Small intestine (tissue), 16 donors: ENCODE results near the gene ZBTB18. TPM values are rescaled to one million over a fixed set of nuclear protein-coding genes. Genes with fewer than 3 reads are reported as not detected.

ENCODE experiments used
- DNase-seq, 2 donors: peaks; one replicate each; pipeline versions ENCODE4 v3.0.0 to v3.0.0-alpha.2; 2013
- FAIRE-seq: peaks from 2 replicates; lab custom pipeline; 2012; peaks lifted over from hg19 to GRCh38; lab: Jason Lieb, UNC
- H3K27ac ChIP-seq, 3 donors: one replicate each; pipeline ENCODE4 v1.5.1; 2013; ENCODE audit warnings: low read length in 2 of 3, mild to moderate bottlenecking in 2 of 3, control low read depth in 1 of 3, inconsistent platforms in 1 of 3, low read depth in 1 of 3, moderate library complexity in 1 of 3
- H3K27me3 ChIP-seq, 3 donors: one replicate each; pipeline ENCODE4 v1.6.1; 2013; ENCODE audit warnings: low read length in 3 of 3, inconsistent platforms in 1 of 3; ENCODE audit not compliant: control insufficient read depth in 3 of 3, insufficient read depth in 3 of 3
- H3K36me3 ChIP-seq, 3 donors: one replicate each; pipeline ENCODE4 v1.6.1; 2013; ENCODE audit warnings: low read length in 3 of 3, inconsistent platforms in 1 of 3, low read depth in 1 of 3, mild to moderate bottlenecking in 1 of 3, moderate library complexity in 1 of 3; ENCODE audit not compliant: control insufficient read depth in 3 of 3, insufficient read depth in 2 of 3
- H3K4me1 ChIP-seq, 3 donors: one replicate each; pipeline ENCODE4 v1.6.1; 2013; ENCODE audit warnings: low read length in 2 of 3, inconsistent platforms in 1 of 3, low read depth in 1 of 3, mild to moderate bottlenecking in 1 of 3, moderate library complexity in 1 of 3; ENCODE audit not compliant: control insufficient read depth in 3 of 3, insufficient read depth in 2 of 3
- H3K4me3 ChIP-seq, 3 donors: one replicate each; pipeline ENCODE4 v1.5.1; 2013; ENCODE audit warnings: low read length in 3 of 3, control low read depth in 1 of 3, inconsistent platforms in 1 of 3, low read depth in 1 of 3, mild to moderate bottlenecking in 1 of 3, moderate library complexity in 1 of 3
- H3K9me3 ChIP-seq, 2 donors: one replicate each; pipeline ENCODE4 v1.6.1; 2013; ENCODE audit warnings: low read depth in 1 of 2, low read length in 1 of 2; ENCODE audit not compliant: control insufficient read depth in 2 of 2, insufficient read depth in 1 of 2
- WGBS, 3 donors: extraction: QIAGEN DNeasy Blood & Tissue Kit; methylation state at CpG; one replicate each; pipeline ENCODE4 v1.1.7; 2013; 5-methylcytosine and 5-hydroxymethylcytosine counted together
- long read RNA-seq, 10 donors: transcript quantifications; one replicate each; lab custom pipeline, GENCODE V29; 2026
- polyA plus RNA-seq, 4 donors: library from polyadenylated mRNA; stranded (reverse) in 3 of 4; unstranded in 1 of 4; fragments of 200-250 nt in 3 of 4; fragments of 120-200 nt in 1 of 4; gene quantifications; one replicate each; pipeline versions ENCODE4 v1.2.1 to v1.2.3, GENCODE V29; 2013
- donor health status: healthy with polysubstance abuse.
- donor health status: control.
- donor health status: control.
- donor health status: Bipolar disorder and iron deficiency.
- donor health status: healthy.

ZBTB18 gene
- polyA plus RNA-seq: 10 to 100 TPM in 3 of 4 donors, 1 to 10 TPM in 1; 6.2 to 18.4 (median 12.7) TPM
- long read RNA-seq, donor 1: 0 reads
- long read RNA-seq, donor 2, partial matches to known transcripts: 0 of 3 reads
- long read RNA-seq, donor 2, other reads (novel, unspliced or antisense): 0 of 3 reads
- long read RNA-seq, donor 3, partial matches to known transcripts: 0 of 4 reads
- long read RNA-seq, donor 3, other reads (novel, unspliced or antisense): 0 of 4 reads
- long read RNA-seq, donor 4: 0 reads
- long read RNA-seq, donor 5, partial matches to known transcripts: 0 of 1 reads
- long read RNA-seq, donor 5, other reads (novel, unspliced or antisense): 0 of 1 reads
- long read RNA-seq, donor 6, partial matches to known transcripts: 8 of 9 reads
- long read RNA-seq, donor 6, other reads (novel, unspliced or antisense): 0 of 9 reads
- long read RNA-seq, donor 7: 0 reads
- long read RNA-seq, donor 8, partial matches to known transcripts: 0 of 1 reads
- long read RNA-seq, donor 8, other reads (novel, unspliced or antisense): 0 of 1 reads
- long read RNA-seq, donor 9, partial matches to known transcripts: 0 of 1 reads
- long read RNA-seq, donor 9, other reads (novel, unspliced or antisense): 0 of 1 reads
- long read RNA-seq, donor 10, transcript ZBTB18-202 (2 exons, 3,740 nt): major isoform, 10 of 10 reads
- long read RNA-seq, donor 10, partial matches to known transcripts: 0 of 10 reads
- long read RNA-seq, donor 10, other reads (novel, unspliced or antisense): 0 of 10 reads

GRCh38 chr1:244050835-244051444, at the start of gene ZBTB18:
Gene ZBTB18, plus strand, starts transcription at chr1:244051283. Its CDS starts 149 bp downstream, at chr1:244051432.
- H3K27me3 ChIP-seq: no peaks in the 10 kb centered on the region
- DNase-seq: peak; percentile 31 to 37

GRCh38 chr1:244002721-244003120, 48.4 kb upstream of the ZBTB18 start:
- no peaks in the 10 kb centered on the region for H3K27me3 ChIP-seq
- H3K36me3 ChIP-seq: no peaks in the 10 kb centered on the region
- no peak overlapping the region for H3K27ac ChIP-seq
- no peak overlapping the region for H3K4me3 ChIP-seq
- no peak for DNase-seq
- WGBS, 3 donors: 24 to 37% (median 26%) methylated on average over 3 of the region's 3 CpGs
- no peaks in the 10 kb centered on the region for H3K9me3 ChIP-seq
- H3K4me1 ChIP-seq: no peaks in the 10 kb centered on the region
- FAIRE-seq: no peak

More at GRCh38 chr1:244050835-244051444, at the start of gene ZBTB18:
- 12 to 18% (median 15%) methylated on average over 4 of the region's 4 CpGs for WGBS, 3 donors
- H3K36me3 ChIP-seq: peaks cover 4 to 12% (median 6%) of the 10 kb centered on the region in 3 donors
- no peaks in the 10 kb centered on the region for H3K9me3 ChIP-seq
- peak within 1 kb of the TSS; percentile 81 to 97 (median 89) for H3K4me3 ChIP-seq
- peaks cover 0 to 19% (median 2%) of the 10 kb centered on the region in 3 donors for H3K4me1 ChIP-seq
- peak within 1 kb of the TSS; percentile 56 to 87 (median 77) for H3K27ac ChIP-seq
- no peak for FAIRE-seq

- DNase-seq (no peak), FAIRE-seq (no peak)
- Histone ChIP-seq H3K9me3 (no peaks in the 10 kb centered on the region), H3K4me1 (no peaks in the 10 kb centered on the region), H3K27ac (no peak overlapping the region), H3K4me3 (no peak overlapping the region), H3K36me3 (no peaks in the 10 kb centered on the region), H3K27me3 (no peaks in the 10 kb centered on the region)
- WGBS, 3 donors: 79 to 91% (median 84%) methylated on average over 3 of the region's 3 CpGs
Measured at GRCh38 chr1:244005455-244005854, 45.6 kb upstream of the ZBTB18 start.

- no peaks in the 10 kb centered on the region for H3K36me3 ChIP-seq
- FAIRE-seq: no peak
- no peak for DNase-seq
- H3K4me3 ChIP-seq: no peak overlapping the region
- H3K27me3 ChIP-seq: no peaks in the 10 kb centered on the region
- WGBS, 3 donors: 57 to 63% (median 60%) methylated on average over 3 of the region's 3 CpGs
- H3K4me1 ChIP-seq: no peaks in the 10 kb centered on the region
- no peaks in the 10 kb centered on the region for H3K9me3 ChIP-seq
- H3K27ac ChIP-seq: no peak overlapping the region
Measured at GRCh38 chr1:244006381-244006901, 44.6 kb upstream of the ZBTB18 start.

- Histone ChIP-seq H3K36me3 (no peaks in the 10 kb centered on the region), H3K9me3 (no peaks in the 10 kb centered on the region), H3K27ac (no peak overlapping the region), H3K4me3 (no peak overlapping the region), H3K27me3 (no peaks in the 10 kb centered on the region), H3K4me1 (no peaks in the 10 kb centered on the region)
- WGBS, 3 donors: 93 to 94% (median 94%) methylated on average over 5 of the region's 5 CpGs
- DNase-seq (no peak), FAIRE-seq (no peak)
Measured at GRCh38 chr1:244006961-244007360, 44.1 kb upstream of the ZBTB18 start.

DNA sequence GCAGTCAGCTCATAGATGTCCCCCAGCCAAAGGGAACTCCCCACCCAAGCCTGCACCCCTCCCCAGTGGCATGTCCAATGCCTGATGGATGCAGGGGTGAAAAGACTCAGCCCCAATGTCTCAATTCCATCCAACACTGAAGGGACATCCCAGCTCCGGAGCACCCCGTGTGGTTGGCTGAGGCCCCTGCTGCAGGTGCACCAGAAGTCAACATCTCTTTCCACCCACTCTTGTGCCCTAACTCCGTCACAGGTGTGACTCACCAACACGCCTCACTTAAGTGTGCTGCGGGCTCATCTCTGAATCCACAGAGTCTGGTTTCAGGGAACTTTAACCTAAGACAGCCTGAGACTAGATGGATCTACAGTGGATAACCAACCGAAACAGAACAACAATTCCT, 40.9 kb upstream of the ZBTB18 start:
- WGBS, 3 donors: 46 to 52% (median 48%) methylated on average over 6 of the region's 6 CpGs
- H3K36me3 ChIP-seq: no peaks in the 10 kb centered on the region
- DNase-seq (no peak), FAIRE-seq (no peak)
- H3K9me3 ChIP-seq: no peaks in the 10 kb centered on the region
- H3K4me3 ChIP-seq: no peak overlapping the region
- no peak overlapping the region for H3K27ac ChIP-seq
- no peaks in the 10 kb centered on the region for H3K27me3 ChIP-seq
- no peaks in the 10 kb centered on the region for H3K4me1 ChIP-seq

- H3K9me3 ChIP-seq: no peaks in the 10 kb centered on the region
- no peaks in the 10 kb centered on the region for H3K27me3 ChIP-seq
- DNase-seq (no peak), FAIRE-seq (no peak)
- no peak overlapping the region for H3K27ac ChIP-seq
- no peaks in the 10 kb centered on the region for H3K36me3 ChIP-seq
- WGBS, 3 donors: 50 to 51% (median 50%) methylated on average over 2 of the region's 2 CpGs
- no peak overlapping the region for H3K4me3 ChIP-seq
- no peaks in the 10 kb centered on the region for H3K4me1 ChIP-seq
Measured at GRCh38 chr1:244010703-244011123, 40.4 kb upstream of the ZBTB18 start.

DNA sequence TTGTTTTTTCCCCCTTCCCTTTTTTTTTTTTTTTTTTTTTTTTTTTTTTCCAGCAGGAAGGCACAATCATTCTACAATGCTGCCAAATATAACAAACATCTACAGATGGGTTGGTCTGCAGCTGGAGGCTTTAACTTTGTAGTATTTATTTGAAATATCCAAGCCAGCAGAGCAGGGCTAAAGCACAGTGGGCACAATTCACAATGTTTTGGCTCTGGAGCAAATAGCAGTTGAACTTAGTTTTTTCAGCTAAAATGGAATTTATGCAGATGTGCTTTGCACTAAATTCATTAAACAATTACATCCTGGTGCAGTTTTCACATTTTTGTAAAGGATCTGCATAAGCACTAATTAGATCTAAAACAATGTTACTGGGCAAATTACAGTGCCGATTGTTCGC, 39.8 kb upstream of the ZBTB18 start:
- FAIRE-seq (no peak), DNase-seq (no peak)
- Histone ChIP-seq H3K27ac (no peak overlapping the region), H3K9me3 (no peaks in the 10 kb centered on the region), H3K4me1 (no peaks in the 10 kb centered on the region), H3K36me3 (no peaks in the 10 kb centered on the region), H3K27me3 (no peaks in the 10 kb centered on the region), H3K4me3 (no peak overlapping the region)
- 65 to 83% (median 82%) methylated on average over 2 of the region's 2 CpGs for WGBS, 3 donors
